AG10803 (cell line): Measurements from ENCODE around the gene TESMIN.

Source experiments
- DNase-seq: peaks from one replicate; pipeline ENCODE4 v3.0.0; 2010; ENCODE audit warnings: low read depth
- H3K4me3 ChIP-seq: 2 replicates; pipeline ENCODE4 v1.5.1; 2011; ENCODE audit warnings: mild to moderate bottlenecking, low read length, control low read depth
- CTCF ChIP-seq: conservative IDR thresholded peaks from 2 replicates; pipeline ENCODE4 v1.5.1; 2011; ENCODE audit warnings: mild to moderate bottlenecking, low read length, control low read depth, inconsistent platforms

TESMIN gene

GRCh38 chr11:68735125-68735524 lies 16.2 kb downstream of the TESMIN start:
- no peak for DNase-seq
- no peak for TF ChIP-seq CTCF
- no peak overlapping the region for H3K4me3 ChIP-seq

GRCh38 chr11:68734111-68734510 lies 17.2 kb downstream of the TESMIN start:
- DNase-seq, result no peak
- TF ChIP-seq CTCF, result no peak
- no peak overlapping the region for H3K4me3 ChIP-seq

GRCh38 chr11:68727783-68728182 lies 23.5 kb downstream of the TESMIN start:
- TF ChIP-seq CTCF, result no peak
- no peak overlapping the region for H3K4me3 ChIP-seq
- no peak for DNase-seq

- no peak overlapping the region for H3K4me3 ChIP-seq
- no peak for TF ChIP-seq CTCF
- DNase-seq, result no peak
These were observed 27.0 kb downstream of the TESMIN start for GRCh38 chr11:68724293-68724692.

GRCh38 chr11:68722143-68722542 lies 29.2 kb downstream of the TESMIN start:
- no peak for TF ChIP-seq CTCF
- no peak for DNase-seq
- no peak overlapping the region for H3K4me3 ChIP-seq

GRCh38 chr11:68721075-68721474 lies 30.2 kb downstream of the TESMIN start:
- no peak for DNase-seq
- H3K4me3 ChIP-seq, result no peak overlapping the region
- TF ChIP-seq CTCF, result no peak

- DNase-seq, result no peak
- TF ChIP-seq CTCF, result no peak
These were observed 35.7 kb downstream of the TESMIN start for GRCh38 chr11:68715456-68716122.

More at GRCh38 chr11:68715456-68716122, 35.7 kb downstream of the TESMIN start:
- H3K4me3 ChIP-seq, result no peak overlapping the region
